ENCODE data around the gene CHCHD6. TPM values are rescaled to one million over a fixed set of nuclear protein-coding genes. Genes with fewer than 3 reads are reported as not detected.

Gene CHCHD6
- total RNA-seq, 1 donor from 2014 or later = 28.7 TPM

DNA sequence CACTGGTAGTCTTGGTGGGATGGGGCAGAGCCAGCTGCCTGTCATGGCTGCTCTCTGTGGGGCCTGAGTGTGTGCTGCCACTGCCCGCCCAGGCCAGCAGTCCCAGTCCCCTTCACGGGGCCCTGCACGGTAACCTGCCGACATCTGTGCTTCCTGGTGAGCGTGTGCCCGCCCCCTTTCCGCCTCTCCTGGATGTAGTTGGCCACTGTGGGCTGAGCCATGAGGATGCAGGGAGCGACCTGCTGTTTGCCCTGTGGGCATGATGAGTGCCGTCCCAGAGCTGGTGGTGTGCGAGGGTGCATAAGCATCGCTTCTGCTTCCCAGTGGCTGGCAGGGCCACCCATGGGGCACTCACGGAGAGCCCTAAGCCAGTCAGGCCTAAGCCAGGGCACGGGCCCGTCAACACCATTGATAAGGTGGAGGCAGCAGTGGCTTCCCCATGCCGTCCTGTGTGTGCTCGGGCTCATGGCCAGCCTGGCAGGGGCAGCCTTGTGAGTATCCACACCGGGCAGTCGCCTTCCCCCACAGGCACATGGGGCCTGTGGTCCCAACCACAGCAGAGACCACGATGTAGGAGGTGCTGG is 293.5 kb downstream of the CHCHD6 start:
- H3K36me3 ChIP-seq (ENCODE audit: control insufficient read depth, insufficient read depth, low read length) = no peaks in the 10 kb centered on the region
- no peak overlapping the region for H3K4me3 ChIP-seq (ENCODE audit: low read depth, low read length)
- H3K27me3 ChIP-seq (ENCODE audit: control insufficient read depth, insufficient read depth, low read length) = no peaks in the 10 kb centered on the region
- DNase-seq (ENCODE audit: low read depth) = no peak
- TF ChIP-seq, protein P1, sequence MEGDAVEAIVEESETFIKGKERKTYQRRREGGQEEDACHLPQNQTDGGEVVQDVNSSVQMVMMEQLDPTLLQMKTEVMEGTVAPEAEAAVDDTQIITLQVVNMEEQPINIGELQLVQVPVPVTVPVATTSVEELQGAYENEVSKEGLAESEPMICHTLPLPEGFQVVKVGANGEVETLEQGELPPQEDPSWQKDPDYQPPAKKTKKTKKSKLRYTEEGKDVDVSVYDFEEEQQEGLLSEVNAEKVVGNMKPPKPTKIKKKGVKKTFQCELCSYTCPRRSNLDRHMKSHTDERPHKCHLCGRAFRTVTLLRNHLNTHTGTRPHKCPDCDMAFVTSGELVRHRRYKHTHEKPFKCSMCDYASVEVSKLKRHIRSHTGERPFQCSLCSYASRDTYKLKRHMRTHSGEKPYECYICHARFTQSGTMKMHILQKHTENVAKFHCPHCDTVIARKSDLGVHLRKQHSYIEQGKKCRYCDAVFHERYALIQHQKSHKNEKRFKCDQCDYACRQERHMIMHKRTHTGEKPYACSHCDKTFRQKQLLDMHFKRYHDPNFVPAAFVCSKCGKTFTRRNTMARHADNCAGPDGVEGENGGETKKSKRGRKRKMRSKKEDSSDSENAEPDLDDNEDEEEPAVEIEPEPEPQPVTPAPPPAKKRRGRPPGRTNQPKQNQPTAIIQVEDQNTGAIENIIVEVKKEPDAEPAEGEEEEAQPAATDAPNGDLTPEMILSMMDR (IDR thresholded peaks at IDR 0.05; ENCODE audit: insufficient read depth, low read length, poor library complexity, severe bottlenecking) = no peak

DNA sequence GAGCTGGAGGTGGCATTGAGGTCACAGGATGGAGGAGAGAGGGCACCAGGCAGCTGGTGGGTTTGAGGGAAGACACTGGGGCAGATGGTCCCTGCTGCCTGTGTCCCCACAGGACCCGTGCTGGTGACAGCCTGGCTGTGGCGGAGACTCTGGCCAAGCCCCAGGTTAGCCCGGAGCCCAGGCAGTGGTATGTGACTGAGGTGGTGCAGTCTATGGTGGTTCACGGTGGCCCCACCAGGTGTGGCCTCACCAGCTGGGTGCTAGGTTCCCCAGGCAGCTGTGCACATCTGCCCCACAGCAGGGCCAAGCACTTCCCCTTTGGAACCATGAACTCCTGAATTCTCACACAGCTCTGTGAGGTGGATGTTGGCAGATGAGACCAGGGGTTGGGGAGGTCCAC is 294.3 kb downstream of the CHCHD6 start:
- H3K4me3 ChIP-seq (ENCODE audit: low read depth, low read length) = no peak overlapping the region
- H3K27me3 ChIP-seq (ENCODE audit: control insufficient read depth, insufficient read depth, low read length) = no peaks in the 10 kb centered on the region
- TF ChIP-seq, protein P1 (IDR thresholded peaks at IDR 0.05; ENCODE audit: insufficient read depth, low read length, poor library complexity, severe bottlenecking) = no peak
- H3K36me3 ChIP-seq (ENCODE audit: control insufficient read depth, insufficient read depth, low read length) = no peaks in the 10 kb centered on the region
- no peak for DNase-seq (ENCODE audit: low read depth)

GRCh38 chr3:126998728-126999127 is 294.7 kb downstream of the CHCHD6 start:
- peaks cover 1% of the 10 kb centered on the region for H3K36me3 ChIP-seq (ENCODE audit: control insufficient read depth, insufficient read depth, low read length)
- TF ChIP-seq, protein P1 (IDR thresholded peaks at IDR 0.05; ENCODE audit: insufficient read depth, low read length, poor library complexity, severe bottlenecking) = no peak
- H3K4me3 ChIP-seq (ENCODE audit: low read depth, low read length) = no peak overlapping the region
- DNase-seq (ENCODE audit: low read depth) = no peak
- H3K27me3 ChIP-seq (ENCODE audit: control insufficient read depth, insufficient read depth, low read length) = no peaks in the 10 kb centered on the region

GRCh38 chr3:126999383-126999782 is 295.3 kb downstream of the CHCHD6 start:
- H3K27me3 ChIP-seq (ENCODE audit: control insufficient read depth, insufficient read depth, low read length) = no peaks in the 10 kb centered on the region
- TF ChIP-seq, protein P1 (IDR thresholded peaks at IDR 0.05; ENCODE audit: insufficient read depth, low read length, poor library complexity, severe bottlenecking) = no peak
- DNase-seq (ENCODE audit: low read depth) = no peak
- no peak overlapping the region for H3K4me3 ChIP-seq (ENCODE audit: low read depth, low read length)
- peaks cover 2% of the 10 kb centered on the region for H3K36me3 ChIP-seq (ENCODE audit: control insufficient read depth, insufficient read depth, low read length)

DNA sequence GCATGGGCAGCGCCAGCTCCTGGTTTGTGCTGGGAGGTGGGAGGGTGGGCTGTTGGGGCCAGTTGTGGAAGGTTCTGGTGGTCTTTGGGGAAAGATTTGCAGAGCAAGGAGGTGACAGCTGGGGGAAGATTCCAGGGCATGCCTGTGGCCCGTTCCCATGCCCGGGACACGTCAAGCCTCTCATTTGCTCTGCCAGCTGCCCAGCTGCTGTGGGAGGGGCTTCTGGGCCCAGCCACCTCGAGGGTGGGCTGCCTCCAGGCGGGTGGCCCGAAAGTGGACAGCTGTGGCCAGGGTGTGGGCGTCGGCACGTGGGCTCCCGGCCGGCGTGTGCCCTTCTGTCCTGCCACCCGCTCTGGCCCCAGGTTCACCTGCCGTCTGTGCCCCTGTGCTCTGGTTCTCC is 296.1 kb downstream of the CHCHD6 start:
- DNase-seq (ENCODE audit: low read depth) = no peak
- no peak overlapping the region for H3K4me3 ChIP-seq (ENCODE audit: low read depth, low read length)
- no peaks in the 10 kb centered on the region for H3K27me3 ChIP-seq (ENCODE audit: control insufficient read depth, insufficient read depth, low read length)
- peaks cover 2% of the 10 kb centered on the region for H3K36me3 ChIP-seq (ENCODE audit: control insufficient read depth, insufficient read depth, low read length)
- TF ChIP-seq, protein P1 (IDR thresholded peaks at IDR 0.05; ENCODE audit: insufficient read depth, low read length, poor library complexity, severe bottlenecking) = no peak

GRCh38 chr3:127000761-127001160 is 296.7 kb downstream of the CHCHD6 start:
- no peak overlapping the region for H3K4me3 ChIP-seq (ENCODE audit: low read depth, low read length)
- peaks cover 2% of the 10 kb centered on the region for H3K36me3 ChIP-seq (ENCODE audit: control insufficient read depth, insufficient read depth, low read length)
- no peak for DNase-seq (ENCODE audit: low read depth)
- no peaks in the 10 kb centered on the region for H3K27me3 ChIP-seq (ENCODE audit: control insufficient read depth, insufficient read depth, low read length)
- TF ChIP-seq, protein P1 (IDR thresholded peaks at IDR 0.05; ENCODE audit: insufficient read depth, low read length, poor library complexity, severe bottlenecking) = no peak
